ENCODE results near the gene GLG1. TPM values are rescaled to one million over a fixed set of nuclear protein-coding genes. Genes with fewer than 3 reads are reported as not detected.

The GLG1 gene
- total RNA-seq, 1 experiment from 2014 or later: 237 TPM

DNA sequence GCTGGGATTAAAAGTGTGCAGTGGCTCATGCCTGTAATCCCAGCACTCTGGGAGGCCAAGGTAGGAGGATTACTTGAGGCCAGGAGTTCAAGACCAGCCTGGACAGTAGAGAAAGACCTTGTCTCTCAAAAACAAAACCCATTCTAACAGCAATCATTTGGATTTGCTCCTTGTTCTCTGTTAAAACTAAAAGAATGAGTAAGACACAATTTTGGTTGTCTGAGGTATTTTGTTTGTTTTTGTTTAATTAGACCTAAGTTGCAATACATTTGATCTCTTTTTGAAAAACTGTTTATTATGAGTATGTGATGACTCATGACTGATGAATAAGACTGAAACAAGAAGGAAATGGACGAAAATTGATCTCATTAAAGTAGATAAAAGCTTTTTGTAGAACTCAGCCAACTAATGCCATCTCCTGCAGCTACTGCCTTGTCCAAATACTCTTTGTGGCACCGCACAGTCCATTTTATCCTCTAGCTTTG, 29.0 kb downstream of the GLG1 start:
- Histone ChIP-seq H4K20me1 (ENCODE audit: insufficient read depth) (peaks cover 8% of the 10 kb centered on the region; the same call in 1 of the 2 replicates), H3K9ac (ENCODE audit: low read length) (peak overlapping the region; percentile 39; the same call in 1 of the 2 replicates), H2AFZ (ENCODE audit: low read depth, low read length, poor library complexity, severe bottlenecking) (no peak overlapping the region), H3K36me3 (ENCODE audit: control insufficient read depth in 1 of 2, insufficient read depth in 2 of 2, low read length in 2 of 2) (no peaks in the 10 kb centered on the region), H3K4me3 (replicated peaks in 1 of 2; ENCODE audit: low read depth in 1 of 2, low read length in 2 of 2) (peak overlapping the region in 1 of 2 experiments; percentile 35; a peak in 1 of 4 replicates), H3K9me2 (ENCODE audit: insufficient read depth) (no peaks in the 10 kb centered on the region), H3K27ac (ENCODE audit: low read depth, low read length) (peak overlapping the region; percentile 84), H3K4me2 (ENCODE audit: low read length) (peak overlapping the region; percentile 60), H3K4me1 (ENCODE audit: control insufficient read depth in 1 of 2, insufficient read depth in 2 of 2, low read length in 2 of 2) (peaks cover 85 to 94% of the 10 kb centered on the region in 2 experiments), H3K79me2 (ENCODE audit: insufficient read depth, low read length) (peaks cover 92% of the 10 kb centered on the region), H3K9me3 (ENCODE audit: control insufficient read depth in 1 of 2, insufficient read depth in 1 of 2, low read depth in 1 of 2, low read length in 2 of 2) (no peaks in the 10 kb centered on the region), H3K27me3 (ENCODE audit: insufficient read depth, low read length) (no peaks in the 10 kb centered on the region)
- RAD21 ChIA-PET (ENCODE audit: low non-redundant PET in 1 of 2, low total read pairs in 2 of 2, uncharacterized antibody in 2 of 2, unreplicated experiment in 2 of 2): interaction anchor here (0.9 to 1.2 kb wide), 5 partner anchors 8 to 23 kb away, joined by 3 to 4 read pairs (median 3); no protein-coding TSS in a partner anchor
- CTCF ChIA-PET: interaction anchor here (0.9 kb wide), 1 partner anchor 285 kb away, joined by 4 read pairs; no protein-coding TSS in a partner anchor
- intact Hi-C loops (cut with micrococcal nuclease): loop anchor here (1.0 kb wide), 1 partner anchor 16 kb away; no protein-coding TSS in a partner anchor
- DNase-seq (ENCODE audit: low read depth, low spot score) (peak; percentile 94), ATAC-seq (peak; percentile 86)
- no TSS peak for BruUV-seq (replicated peaks)
- POLR2A ChIA-PET: interaction anchor here (0.7 to 2.0 kb wide), 9 partner anchors 8 to 947 kb away, joined by 3 to 8 read pairs (median 4); partner anchors contain the start of gene GLG1
- TF ChIP-seq SRF (IDR thresholded peaks at IDR 0.05; ENCODE audit: low read depth) (peak; percentile 88), CBX3 (IDR thresholded peaks at IDR 0.05; ENCODE audit: low read depth) (peak; percentile 77), ZNF274 (IDR thresholded peaks at IDR 0.05; ENCODE audit: low read depth, low read length) (no peak), ELF1 (IDR thresholded peaks at IDR 0.05; ENCODE audit: borderline replicate concordance, low read depth) (no peak; the same call in 1 of the 2 replicates), ZFX (IDR thresholded peaks at IDR 0.05) (no peak), POLR2AphosphoS5 (IDR thresholded peaks at IDR 0.05; ENCODE audit: low read depth, low read length) (peak; percentile 65; the same call in 1 of the 2 replicates), EZH2 (IDR thresholded peaks at IDR 0.05) (no peak), EZH2phosphoT487 (IDR thresholded peaks at IDR 0.05; ENCODE audit: borderline replicate concordance) (no peak), POLR2A (IDR thresholded peaks at IDR 0.05; ENCODE audit: borderline replicate concordance, extremely low read depth, insufficient read depth, insufficient read length) (no peak), JUND (IDR thresholded peaks at IDR 0.05) (peak; percentile 100), FOSL1 (IDR thresholded peaks at IDR 0.05; ENCODE audit: low read depth) (peak; percentile 100), TCF7L2 (IDR thresholded peaks at IDR 0.05; ENCODE audit: borderline replicate concordance, extremely low read depth, insufficient read depth, insufficient read length) (peak; percentile 97), CEBPB (IDR thresholded peaks at IDR 0.05; ENCODE audit: low read depth) (peak; percentile 95), SP1 (IDR thresholded peaks at IDR 0.05; ENCODE audit: low read depth) (peak; percentile 99), EGR1 (IDR thresholded peaks at IDR 0.05; ENCODE audit: low read depth) (no peak; the same call in 1 of the 2 replicates), SIN3A (IDR thresholded peaks at IDR 0.05; ENCODE audit: low read depth) (peak; percentile 80; the same call in 1 of the 2 replicates), YY1 (IDR thresholded peaks at IDR 0.05; ENCODE audit: extremely low read depth, insufficient replicate concordance, low read depth, low read length) (peak; percentile 34), RAD21 (IDR thresholded peaks at IDR 0.05; ENCODE audit: low read depth) (peak; percentile 36; the same call in 1 of the 2 replicates)
- TF ChIP-seq, protein P1, sequence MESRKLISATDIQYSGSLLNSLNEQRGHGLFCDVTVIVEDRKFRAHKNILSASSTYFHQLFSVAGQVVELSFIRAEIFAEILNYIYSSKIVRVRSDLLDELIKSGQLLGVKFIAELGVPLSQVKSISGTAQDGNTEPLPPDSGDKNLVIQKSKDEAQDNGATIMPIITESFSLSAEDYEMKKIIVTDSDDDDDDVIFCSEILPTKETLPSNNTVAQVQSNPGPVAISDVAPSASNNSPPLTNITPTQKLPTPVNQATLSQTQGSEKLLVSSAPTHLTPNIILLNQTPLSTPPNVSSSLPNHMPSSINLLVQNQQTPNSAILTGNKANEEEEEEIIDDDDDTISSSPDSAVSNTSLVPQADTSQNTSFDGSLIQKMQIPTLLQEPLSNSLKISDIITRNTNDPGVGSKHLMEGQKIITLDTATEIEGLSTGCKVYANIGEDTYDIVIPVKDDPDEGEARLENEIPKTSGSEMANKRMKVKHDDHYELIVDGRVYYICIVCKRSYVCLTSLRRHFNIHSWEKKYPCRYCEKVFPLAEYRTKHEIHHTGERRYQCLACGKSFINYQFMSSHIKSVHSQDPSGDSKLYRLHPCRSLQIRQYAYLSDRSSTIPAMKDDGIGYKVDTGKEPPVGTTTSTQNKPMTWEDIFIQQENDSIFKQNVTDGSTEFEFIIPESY (IDR thresholded peaks at IDR 0.05; ENCODE audit: extremely low read depth, insufficient replicate concordance, low read length): peak; percentile 55
- TF ChIP-seq, protein P2, sequence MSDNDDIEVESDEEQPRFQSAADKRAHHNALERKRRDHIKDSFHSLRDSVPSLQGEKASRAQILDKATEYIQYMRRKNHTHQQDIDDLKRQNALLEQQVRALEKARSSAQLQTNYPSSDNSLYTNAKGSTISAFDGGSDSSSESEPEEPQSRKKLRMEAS (IDR thresholded peaks at IDR 0.05): no peak; the same call in 1 of the 2 replicates
- TF ChIP-seq, protein P3, sequence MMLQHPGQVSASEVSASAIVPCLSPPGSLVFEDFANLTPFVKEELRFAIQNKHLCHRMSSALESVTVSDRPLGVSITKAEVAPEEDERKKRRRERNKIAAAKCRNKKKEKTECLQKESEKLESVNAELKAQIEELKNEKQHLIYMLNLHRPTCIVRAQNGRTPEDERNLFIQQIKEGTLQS (IDR thresholded peaks at IDR 0.05): 0 out of 2 replicates have a peak, but pooled peaks have one; percentile 48
- TF ChIP-seq, protein P4, sequence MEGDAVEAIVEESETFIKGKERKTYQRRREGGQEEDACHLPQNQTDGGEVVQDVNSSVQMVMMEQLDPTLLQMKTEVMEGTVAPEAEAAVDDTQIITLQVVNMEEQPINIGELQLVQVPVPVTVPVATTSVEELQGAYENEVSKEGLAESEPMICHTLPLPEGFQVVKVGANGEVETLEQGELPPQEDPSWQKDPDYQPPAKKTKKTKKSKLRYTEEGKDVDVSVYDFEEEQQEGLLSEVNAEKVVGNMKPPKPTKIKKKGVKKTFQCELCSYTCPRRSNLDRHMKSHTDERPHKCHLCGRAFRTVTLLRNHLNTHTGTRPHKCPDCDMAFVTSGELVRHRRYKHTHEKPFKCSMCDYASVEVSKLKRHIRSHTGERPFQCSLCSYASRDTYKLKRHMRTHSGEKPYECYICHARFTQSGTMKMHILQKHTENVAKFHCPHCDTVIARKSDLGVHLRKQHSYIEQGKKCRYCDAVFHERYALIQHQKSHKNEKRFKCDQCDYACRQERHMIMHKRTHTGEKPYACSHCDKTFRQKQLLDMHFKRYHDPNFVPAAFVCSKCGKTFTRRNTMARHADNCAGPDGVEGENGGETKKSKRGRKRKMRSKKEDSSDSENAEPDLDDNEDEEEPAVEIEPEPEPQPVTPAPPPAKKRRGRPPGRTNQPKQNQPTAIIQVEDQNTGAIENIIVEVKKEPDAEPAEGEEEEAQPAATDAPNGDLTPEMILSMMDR (IDR thresholded peaks at IDR 0.05 in 2 of 3, conservative IDR thresholded peaks at IDR 0.05 in 1 of 3; ENCODE audit: borderline replicate concordance in 1 of 3, insufficient read depth in 1 of 3, low read depth in 2 of 3, low read length in 2 of 3): no peak
